HG02610 (cell line): Measurements from ENCODE around the gene TBC1D16.
"Not testable (repeated sequence)": the region's sequence is repeated elsewhere in the genome, so short reads cannot be mapped to it uniquely, and the experiment has no call there.

Source experiments
- ATAC-seq: cut with Tn5 transposase; IDR thresholded peaks from one replicate; pipeline ENCODE4 v1.9.1; 2021; ENCODE audit warnings: mild to moderate bottlenecking, moderate library complexity; ENCODE audit not compliant: unreplicated experiment

TBC1D16 gene

GRCh38 chr17:79904865-79905264, 130.8 kb downstream of the TBC1D16 start:
- ATAC-seq: no peak

GRCh38 chr17:79902146-79902791, 133.4 kb downstream of the TBC1D16 start:
- ATAC-seq: no peak

DNA sequence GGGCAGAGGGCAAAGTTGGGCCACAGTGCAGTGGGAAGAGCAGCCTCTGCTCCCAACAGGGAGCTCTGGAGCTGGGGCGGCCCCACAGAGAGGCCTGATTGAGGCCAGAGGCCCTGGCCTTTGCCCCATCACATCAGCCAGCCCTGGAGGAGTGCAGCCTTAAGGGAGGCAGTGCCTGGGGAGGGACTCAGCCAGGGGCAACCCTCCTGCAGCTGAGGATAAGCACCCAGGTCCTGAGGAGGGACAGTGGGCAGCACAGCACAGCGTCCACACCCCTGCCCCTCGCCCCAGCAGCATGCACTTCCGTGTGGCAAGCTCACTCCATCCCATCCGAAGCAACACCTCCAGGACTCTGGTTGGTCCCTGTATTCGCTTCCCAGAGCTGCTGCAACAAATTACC, 134.5 kb downstream of the TBC1D16 start:
- ATAC-seq: no peak

DNA sequence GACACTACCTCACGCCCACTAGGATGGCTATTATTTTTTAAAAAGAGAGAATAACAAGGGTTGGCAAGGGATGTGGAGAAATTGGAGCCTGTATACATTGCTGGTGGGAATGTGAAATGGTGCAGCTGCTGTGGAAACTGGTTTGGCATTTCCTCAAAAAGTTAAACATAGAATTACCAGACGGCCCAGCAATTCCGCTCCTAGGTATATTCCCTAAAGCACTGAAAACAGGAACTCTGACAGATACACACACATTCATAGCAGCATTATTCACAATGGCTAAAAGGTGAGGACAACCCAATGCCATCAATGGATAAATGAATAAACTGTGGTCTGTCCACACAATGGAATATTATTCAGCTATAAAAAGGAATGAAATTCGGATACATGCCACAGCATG, 136.1 kb downstream of the TBC1D16 start:
- ATAC-seq: no peak

GRCh38 chr17:79897243-79898063, 138.2 kb downstream of the TBC1D16 start:
- no peak for ATAC-seq

DNA sequence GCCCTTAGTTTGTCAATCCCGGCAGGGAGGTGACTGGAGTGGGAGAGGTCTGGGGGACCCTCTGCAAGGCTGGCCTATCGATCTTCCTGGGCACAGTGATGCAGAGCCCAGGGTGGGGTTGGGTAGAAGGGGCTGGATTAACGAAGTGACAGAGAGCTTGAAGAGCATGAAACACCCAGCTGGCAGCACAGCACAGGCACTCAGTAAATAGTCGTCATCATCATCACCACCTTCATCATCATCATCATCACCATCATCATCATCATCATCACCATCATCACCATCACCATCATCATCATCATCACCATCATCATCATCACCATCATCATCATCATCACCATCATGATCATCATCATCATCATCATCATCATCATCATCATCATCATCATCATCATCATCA, 142.2 kb downstream of the TBC1D16 start:
- not testable (repeated sequence) for ATAC-seq

GRCh38 chr17:79892457-79893241, 143.0 kb downstream of the TBC1D16 start:
- no peak for ATAC-seq

- no peak for ATAC-seq
Measured at GRCh38 chr17:79891113-79891730, 144.4 kb downstream of the TBC1D16 start.

- ATAC-seq: no peak
Measured at GRCh38 chr17:79890706-79891105, 145.0 kb downstream of the TBC1D16 start.

- no peak for ATAC-seq
Measured at GRCh38 chr17:79888811-79889634, 146.6 kb downstream of the TBC1D16 start.

GRCh38 chr17:79888009-79888540, 147.6 kb downstream of the TBC1D16 start:
- no peak for ATAC-seq

- no peak for ATAC-seq
Measured at GRCh38 chr17:79887451-79887991, 148.2 kb downstream of the TBC1D16 start.

DNA sequence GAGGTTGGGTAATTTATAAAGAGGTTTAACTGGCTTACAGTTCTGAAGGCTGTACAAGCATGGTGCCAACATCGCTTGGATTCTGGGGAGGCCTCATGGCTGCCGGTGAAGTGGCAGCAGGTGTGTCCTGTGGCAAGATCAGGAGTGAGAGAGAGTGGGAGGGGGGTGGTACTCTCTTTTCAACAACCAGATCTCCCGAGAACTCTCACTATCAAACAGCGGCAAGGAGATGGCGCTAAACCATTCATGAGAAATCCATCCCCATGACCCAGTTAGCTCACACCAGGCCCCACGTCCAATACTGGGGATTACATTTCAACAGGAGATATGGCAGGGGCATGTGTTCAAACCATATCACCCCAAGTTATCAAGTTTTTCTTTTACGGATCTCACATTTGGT, 152.5 kb downstream of the TBC1D16 start:
- no peak for ATAC-seq
